ENCODE results near the gene EPN2.
A peak's percentile ranks its signal among the peaks of the same experiment; 100 is the strongest.

Gene EPN2

DNA sequence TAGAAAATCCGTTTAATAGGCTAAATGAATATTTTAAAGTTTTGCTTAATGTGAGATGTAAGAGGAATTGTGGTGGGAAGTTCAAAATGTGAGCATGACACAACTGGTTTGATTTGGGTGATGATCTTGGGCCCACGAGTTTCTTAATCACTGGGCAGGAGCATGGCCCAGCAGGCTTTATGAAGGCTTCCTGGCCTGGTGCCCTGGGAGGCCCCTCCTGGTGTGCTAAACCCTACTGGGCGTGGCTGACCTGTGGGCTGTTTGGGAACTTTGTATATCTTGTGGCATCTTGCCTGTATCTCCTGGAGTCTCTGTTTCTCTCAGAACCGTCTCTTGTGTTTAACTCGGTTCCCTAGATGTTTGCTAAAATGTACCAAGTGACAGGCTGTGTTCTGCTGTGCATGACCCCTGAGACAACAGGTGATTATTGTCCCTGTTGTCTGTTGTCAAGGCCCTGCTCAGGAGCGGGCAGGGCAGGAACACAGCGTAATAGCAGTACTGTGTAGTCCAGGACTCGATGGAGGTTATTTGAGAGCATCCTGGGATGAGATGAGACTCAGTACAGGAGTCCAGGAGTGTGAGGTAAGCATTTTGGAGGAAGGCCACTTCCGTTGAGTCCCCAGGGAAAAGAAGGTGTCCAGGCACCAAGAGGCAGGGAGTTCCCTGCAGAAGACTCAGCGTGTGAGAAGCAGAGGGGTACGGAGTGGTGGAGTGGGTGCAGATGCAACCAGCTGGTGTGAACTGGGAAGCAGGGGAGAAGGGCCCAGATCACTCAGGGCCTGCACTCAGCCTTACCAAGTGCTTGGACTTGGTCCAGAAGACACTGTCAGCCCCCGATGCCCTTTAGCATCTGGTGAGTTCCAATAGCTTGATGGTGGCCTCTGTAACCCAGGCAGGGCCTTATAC, 76.8 kb downstream of the EPN2 start:
- H3K14ac ChIP-seq (ENCODE audit: low read length) = no peak overlapping the region
- H3K23ac ChIP-seq (ENCODE audit: low read depth, low read length, poor library complexity) = no peak overlapping the region
- 100% methylated on average over 1 of the region's 12 CpGs; no CpG with 5 or more reads in 1 of the 2 donors for WGBS, 2 donors (ENCODE audit: extremely low coverage in 2 of 2, insufficient read length in 2 of 2, insufficient replicate concordance in 1 of 2)
- no peak overlapping the region for H3K27ac ChIP-seq (replicated peaks; ENCODE audit: low read length)
- no peaks in the 10 kb centered on the region for H3K27me3 ChIP-seq (ENCODE audit: control insufficient read depth in 3 of 3, insufficient read depth in 3 of 3, low read depth in 1 of 3, low read length in 3 of 3)
- H3K4me1 ChIP-seq (ENCODE audit: control insufficient read depth in 2 of 2, insufficient read depth in 1 of 2, low read depth in 1 of 2, low read length in 2 of 2) = peaks cover 7 to 18% of the 10 kb centered on the region in 2 donors
- H3K36me3 ChIP-seq (replicated peaks in 1 of 2; ENCODE audit: control insufficient read depth in 2 of 2, insufficient read depth in 2 of 2, low read length in 2 of 2) = peaks cover 14 to 65% of the 10 kb centered on the region in 2 donors
- DNase-seq (ENCODE audit: low spot score) = no peak
- no peak overlapping the region for H3K4me2 ChIP-seq (ENCODE audit: insufficient read depth, low read length, poor library complexity, severe bottlenecking)
- H4K8ac ChIP-seq (ENCODE audit: low read depth, low read length) = no peak overlapping the region
- H2BK15ac ChIP-seq (ENCODE audit: low read length) = no peak overlapping the region
- no peak overlapping the region for H2AK5ac ChIP-seq (ENCODE audit: low read depth, low read length)
- H4K91ac ChIP-seq (ENCODE audit: low read depth, low read length, poor library complexity) = no peak overlapping the region
- H2BK5ac ChIP-seq (ENCODE audit: low read length) = no peak overlapping the region
- no peak overlapping the region for H2BK12ac ChIP-seq (ENCODE audit: low read length)
- H3K9me3 ChIP-seq (replicated peaks in 1 of 2; ENCODE audit: control insufficient read depth in 2 of 2, insufficient read depth in 1 of 2, low read depth in 1 of 2, low read length in 2 of 2) = no peaks in the 10 kb centered on the region
- H3K4me3 ChIP-seq (ENCODE audit: low read length in 2 of 2) = no peak overlapping the region
- no peaks in the 10 kb centered on the region for H3K79me1 ChIP-seq (ENCODE audit: low read depth, low read length)
- H2AFZ ChIP-seq (ENCODE audit: low read length) = no peak overlapping the region
- no peak overlapping the region for H3K4ac ChIP-seq (ENCODE audit: low read length)
- H3K18ac ChIP-seq (ENCODE audit: low read length) = no peak overlapping the region
- no peak overlapping the region for H2BK120ac ChIP-seq (ENCODE audit: low read depth, low read length)
- no peak overlapping the region for H3K9ac ChIP-seq (ENCODE audit: low read depth, low read length, poor library complexity)

DNA sequence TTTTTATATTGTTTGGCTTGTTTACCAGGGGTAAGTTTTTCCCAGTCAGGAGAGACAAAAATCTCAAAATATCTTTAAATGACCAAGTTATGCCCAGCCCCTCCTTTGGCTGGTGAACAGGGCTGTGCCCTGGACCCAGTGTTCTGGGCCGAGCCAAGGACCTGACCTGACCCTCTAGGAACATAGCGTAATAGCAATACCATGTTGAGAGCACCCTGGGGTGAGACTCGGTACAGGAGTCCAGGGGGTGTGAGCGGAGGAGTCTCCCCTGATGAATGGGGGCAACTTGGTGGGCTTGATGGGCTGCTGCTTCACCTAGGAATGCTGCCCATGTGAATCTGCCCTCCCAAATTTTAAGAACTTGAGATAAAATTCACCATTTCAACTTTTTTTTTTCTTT, 77.9 kb downstream of the EPN2 start:
- no peak overlapping the region for H2BK5ac ChIP-seq (ENCODE audit: low read length)
- DNase-seq (ENCODE audit: low spot score) = no peak
- no peak overlapping the region for H3K14ac ChIP-seq (ENCODE audit: low read length)
- no peak overlapping the region for H3K4me3 ChIP-seq (ENCODE audit: low read length in 2 of 2)
- peaks cover 12 to 59% of the 10 kb centered on the region in 2 donors for H3K36me3 ChIP-seq (replicated peaks in 1 of 2; ENCODE audit: control insufficient read depth in 2 of 2, insufficient read depth in 2 of 2, low read length in 2 of 2)
- H3K27ac ChIP-seq (replicated peaks; ENCODE audit: low read length) = no peak overlapping the region
- H3K23ac ChIP-seq (ENCODE audit: low read depth, low read length, poor library complexity) = no peak overlapping the region
- H4K8ac ChIP-seq (ENCODE audit: low read depth, low read length) = no peak overlapping the region
- no peak overlapping the region for H3K18ac ChIP-seq (ENCODE audit: low read length)
- H2BK15ac ChIP-seq (ENCODE audit: low read length) = no peak overlapping the region
- H4K91ac ChIP-seq (ENCODE audit: low read depth, low read length, poor library complexity) = no peak overlapping the region
- H3K9ac ChIP-seq (ENCODE audit: low read depth, low read length, poor library complexity) = no peak overlapping the region
- peaks cover 7 to 18% of the 10 kb centered on the region in 2 donors for H3K4me1 ChIP-seq (ENCODE audit: control insufficient read depth in 2 of 2, insufficient read depth in 1 of 2, low read depth in 1 of 2, low read length in 2 of 2)
- H3K4ac ChIP-seq (ENCODE audit: low read length) = no peak overlapping the region
- no peaks in the 10 kb centered on the region for H3K27me3 ChIP-seq (ENCODE audit: control insufficient read depth in 3 of 3, insufficient read depth in 3 of 3, low read depth in 1 of 3, low read length in 3 of 3)
- H2BK12ac ChIP-seq (ENCODE audit: low read length) = no peak overlapping the region
- no peaks in the 10 kb centered on the region for H3K79me1 ChIP-seq (ENCODE audit: low read depth, low read length)
- no peaks in the 10 kb centered on the region for H3K9me3 ChIP-seq (replicated peaks in 1 of 2; ENCODE audit: control insufficient read depth in 2 of 2, insufficient read depth in 1 of 2, low read depth in 1 of 2, low read length in 2 of 2)
- WGBS, 2 donors (ENCODE audit: extremely low coverage in 2 of 2, insufficient read length in 2 of 2, insufficient replicate concordance in 1 of 2) = no CpG with 5 or more reads among the region's 4 CpGs
- no peak overlapping the region for H2BK120ac ChIP-seq (ENCODE audit: low read depth, low read length)
- H3K4me2 ChIP-seq (ENCODE audit: insufficient read depth, low read length, poor library complexity, severe bottlenecking) = no peak overlapping the region
- H2AFZ ChIP-seq (ENCODE audit: low read length) = no peak overlapping the region
- no peak overlapping the region for H2AK5ac ChIP-seq (ENCODE audit: low read depth, low read length)

DNA sequence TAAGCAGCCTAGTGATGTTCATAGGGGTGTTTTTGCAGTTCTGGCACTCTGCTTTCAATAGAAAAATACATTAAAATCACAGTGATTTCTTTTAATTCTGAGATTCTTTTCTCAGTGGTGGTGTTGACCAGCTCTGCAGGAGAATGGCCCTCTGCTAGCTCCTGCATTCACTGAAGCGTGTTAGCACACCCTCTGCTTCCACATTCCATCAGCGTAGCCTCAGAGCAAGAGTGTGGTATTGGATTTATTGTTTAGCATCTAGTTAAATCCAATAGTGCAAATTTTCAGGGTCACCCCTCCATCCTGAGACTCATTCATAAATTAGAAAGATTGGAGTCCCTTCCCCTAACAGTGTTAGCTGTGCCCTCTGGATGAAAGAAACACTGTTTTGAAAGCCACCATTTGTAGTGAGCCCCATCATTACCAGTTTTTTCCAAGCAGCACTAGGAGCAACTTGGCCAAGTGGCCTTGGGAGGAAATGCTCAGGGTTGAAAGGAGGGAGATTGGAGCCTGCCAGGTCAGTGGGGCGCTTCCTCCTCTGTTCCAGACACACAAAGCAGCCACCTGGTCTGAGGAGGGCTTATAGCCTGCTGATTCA, 79.7 kb downstream of the EPN2 start:
- H3K9ac ChIP-seq (ENCODE audit: low read depth, low read length, poor library complexity) = no peak overlapping the region
- no peaks in the 10 kb centered on the region for H3K9me3 ChIP-seq (replicated peaks in 1 of 2; ENCODE audit: control insufficient read depth in 2 of 2, insufficient read depth in 1 of 2, low read depth in 1 of 2, low read length in 2 of 2)
- no peak overlapping the region for H2AK5ac ChIP-seq (ENCODE audit: low read depth, low read length)
- H3K79me1 ChIP-seq (ENCODE audit: low read depth, low read length) = no peaks in the 10 kb centered on the region
- H2BK15ac ChIP-seq (ENCODE audit: low read length) = no peak overlapping the region
- peak overlapping the region; percentile 35 for H2AFZ ChIP-seq (ENCODE audit: low read length)
- H3K36me3 ChIP-seq (replicated peaks in 1 of 2; ENCODE audit: control insufficient read depth in 2 of 2, insufficient read depth in 2 of 2, low read length in 2 of 2) = peaks cover 9 to 60% of the 10 kb centered on the region in 2 donors
- H2BK12ac ChIP-seq (ENCODE audit: low read length) = no peak overlapping the region
- no peak overlapping the region for H3K27ac ChIP-seq (replicated peaks; ENCODE audit: low read length)
- peak overlapping the region; percentile 6 for H3K23ac ChIP-seq (ENCODE audit: low read depth, low read length, poor library complexity)
- H2BK5ac ChIP-seq (ENCODE audit: low read length) = no peak overlapping the region
- no peak overlapping the region for H4K8ac ChIP-seq (ENCODE audit: low read depth, low read length)
- H3K4me1 ChIP-seq (ENCODE audit: control insufficient read depth in 2 of 2, insufficient read depth in 1 of 2, low read depth in 1 of 2, low read length in 2 of 2) = peaks cover 7 to 18% of the 10 kb centered on the region in 2 donors
- no peaks in the 10 kb centered on the region for H3K27me3 ChIP-seq (ENCODE audit: control insufficient read depth in 3 of 3, insufficient read depth in 3 of 3, low read depth in 1 of 3, low read length in 3 of 3)
- H2BK120ac ChIP-seq (ENCODE audit: low read depth, low read length) = no peak overlapping the region
- no peak overlapping the region for H4K91ac ChIP-seq (ENCODE audit: low read depth, low read length, poor library complexity)
- DNase-seq (ENCODE audit: low spot score) = no peak
- no CpG with 5 or more reads among the region's 3 CpGs for WGBS, 2 donors (ENCODE audit: extremely low coverage in 2 of 2, insufficient read length in 2 of 2, insufficient replicate concordance in 1 of 2)
- H3K4me3 ChIP-seq (ENCODE audit: low read length in 2 of 2) = no peak overlapping the region
- no peak overlapping the region for H3K4ac ChIP-seq (ENCODE audit: low read length)
- H3K18ac ChIP-seq (ENCODE audit: low read length) = no peak overlapping the region
- no peak overlapping the region for H3K14ac ChIP-seq (ENCODE audit: low read length)
- H3K4me2 ChIP-seq (ENCODE audit: insufficient read depth, low read length, poor library complexity, severe bottlenecking) = no peak overlapping the region

Data from neuronal stem cell (in vitro differentiated cells).